H1 (cell line): ENCODE data around the gene ZNF23. TPM values are rescaled to one million over a fixed set of nuclear protein-coding genes. Genes with fewer than 3 reads are reported as not detected.

ENCODE experiments used
- CTCF ChIA-PET: fragments of 300-600 bp; sonication (Branson Sonifier 250); formaldehyde crosslinking; loops from one replicate; lab custom pipeline; 2021; ENCODE audit not compliant: partially characterized antibody; lab: Charles Lee
- POLR2A ChIA-PET: fragments of 300-600 bp; sonication (Branson Sonifier 250); formaldehyde crosslinking; loops from one replicate; lab custom pipeline; 2021; ENCODE audit warnings: inconsistent platforms; ENCODE audit not compliant: partially characterized antibody; lab: Charles Lee
- DNase-seq, 2 experiments: peaks; one replicate each; pipeline versions ENCODE4 v3.0.0 to v3.0.0-alpha.2; 2010 to 2022; ENCODE audit warnings: low spot score in 2 of 2, low read depth in 1 of 2, mixed read lengths in 1 of 2
- FAIRE-seq: peaks from 2 replicates; lab custom pipeline; 2011; peaks lifted over from hg19 to GRCh38; lab: Jason Lieb, UNC
- H2AFZ ChIP-seq: 2 replicates; pipeline ENCODE4 v1.8.1; 2012; ENCODE audit warnings: low read length, inconsistent platforms
- H2AK5ac ChIP-seq: 2 replicates; pipeline ENCODE4 v1.6.1; 2013; ENCODE audit warnings: low read depth, low read length
- H2BK120ac ChIP-seq: replicated peaks from 2 replicates; pipeline ENCODE3; 2013; ENCODE audit warnings: low read depth, low read length, inconsistent platforms
- H2BK12ac ChIP-seq: 2 replicates; pipeline ENCODE4 v1.6.1; 2013; ENCODE audit warnings: low read depth, low read length
- H2BK15ac ChIP-seq: 2 replicates; pipeline ENCODE4 v1.6.1; 2013; ENCODE audit warnings: low read length
- H2BK20ac ChIP-seq: 2 replicates; pipeline ENCODE4 v1.6.1; 2013; ENCODE audit warnings: low read length
- H2BK5ac ChIP-seq: 2 replicates; pipeline ENCODE4 v1.6.1; 2013; ENCODE audit warnings: low read depth, low read length
- H3K14ac ChIP-seq: 2 replicates; pipeline ENCODE4 v1.6.1; 2013; ENCODE audit warnings: inconsistent platforms; ENCODE audit not compliant: insufficient read length
- H3K18ac ChIP-seq: 2 replicates; pipeline ENCODE4 v1.6.1; 2013; ENCODE audit warnings: low read length; ENCODE audit errors: extremely low read depth
- H3K23ac ChIP-seq: 2 replicates; pipeline ENCODE4 v1.6.1; 2013; ENCODE audit warnings: inconsistent platforms; ENCODE audit not compliant: insufficient read length
- H3K23me2 ChIP-seq: 2 replicates; pipeline ENCODE4 v1.6.1; 2013; ENCODE audit warnings: low read depth, low read length
- H3K27ac ChIP-seq: 2 replicates; pipeline ENCODE4 v1.6.1; 2011; ENCODE audit warnings: low read depth, low read length, inconsistent platforms
- H3K27me3 ChIP-seq, 4 experiments: replicated peaks in 1 of 4; 1 replicate in 1 of 4; 2 replicates in 3 of 4; pipeline versions ENCODE4 v1.6.1 to v1.8.1; 2011 to 2013; ENCODE audit warnings: low read length in 3 of 4, mild to moderate bottlenecking in 3 of 4, inconsistent platforms in 2 of 4, mixed read lengths in 2 of 4, moderate library complexity in 1 of 4; ENCODE audit not compliant: control insufficient read depth in 3 of 4, insufficient read depth in 3 of 4; ENCODE audit errors: extremely low read depth in 1 of 4
- H3K36me3 ChIP-seq, 4 experiments: 2 replicates each; pipeline versions ENCODE4 v1.6.1 to v1.8.1; 2011 to 2013; ENCODE audit warnings: mild to moderate bottlenecking in 4 of 4, low read length in 3 of 4, moderate library complexity in 2 of 4, control low read depth in 1 of 4, inconsistent platforms in 1 of 4; ENCODE audit not compliant: insufficient read depth in 4 of 4, control insufficient read depth in 2 of 4
- H3K4ac ChIP-seq: replicated peaks from 2 replicates; pipeline ENCODE3; 2013; ENCODE audit warnings: low read length, low read depth, mixed read lengths, inconsistent platforms; ENCODE audit not compliant: insufficient read length
- H3K4me1 ChIP-seq, 4 experiments: replicated peaks in 1 of 4; 1 replicate in 1 of 4; 2 replicates in 3 of 4; pipeline versions ENCODE4 v1.6.1 to v1.8.1; 2011 to 2013; ENCODE audit warnings: low read length in 3 of 4, inconsistent platforms in 2 of 4, mixed read lengths in 1 of 4; ENCODE audit not compliant: insufficient read depth in 4 of 4, control insufficient read depth in 3 of 4
- H3K4me2 ChIP-seq, 2 experiments: 2 replicates each; pipeline versions ENCODE4 v1.6.1 to v1.8.1; 2011 to 2013; ENCODE audit warnings: low read depth in 2 of 2, low read length in 2 of 2, control low read depth in 1 of 2, inconsistent platforms in 1 of 2, mild to moderate bottlenecking in 1 of 2; ENCODE audit not compliant: insufficient read depth in 1 of 2
- H3K4me3 ChIP-seq, 4 experiments: fragments of 200-600, 300-600 bp in 1 of 4; sonication (generic), shearing (Covaris generic), sonication (Bioruptor Twin) in 1 of 4; 2 replicates each; pipeline versions ENCODE4 v1.5.1 to v1.8.1; 2011 to 2016; ENCODE audit warnings: low read length in 4 of 4, low read depth in 3 of 4, control low read depth in 2 of 4, inconsistent platforms in 2 of 4, mild to moderate bottlenecking in 2 of 4, mixed read lengths in 1 of 4, moderate library complexity in 1 of 4; ENCODE audit not compliant: insufficient read depth in 2 of 4; ENCODE audit errors: extremely low read depth in 1 of 4
- H3K56ac ChIP-seq: replicated peaks from 2 replicates; pipeline ENCODE3; 2013; ENCODE audit warnings: low read depth, mild to moderate bottlenecking, mixed read lengths, low read length, inconsistent platforms; ENCODE audit not compliant: insufficient read length
- H3K79me1 ChIP-seq: 2 replicates; pipeline ENCODE4 v1.6.1; 2013; ENCODE audit warnings: low read depth, low read length, control low read depth
- H3K79me2 ChIP-seq, 2 experiments: 2 replicates each; pipeline versions ENCODE4 v1.6.1 to v1.8.1; 2012 to 2013; ENCODE audit warnings: low read length in 2 of 2, mild to moderate bottlenecking in 2 of 2, inconsistent platforms in 1 of 2; ENCODE audit not compliant: insufficient read depth in 2 of 2, control insufficient read depth in 1 of 2
- H3K9ac ChIP-seq, 4 experiments: replicated peaks in 1 of 4; 1 replicate in 1 of 4; 2 replicates in 3 of 4; pipeline versions ENCODE4 v1.6.1 to v1.8.1; 2011 to 2013; ENCODE audit warnings: low read depth in 3 of 4, low read length in 3 of 4, control low read depth in 2 of 4, mild to moderate bottlenecking in 2 of 4, moderate library complexity in 2 of 4, inconsistent platforms in 1 of 4; ENCODE audit errors: extremely low read depth in 1 of 4
- H3K9me3 ChIP-seq, 2 experiments: 2 replicates each; pipeline versions ENCODE4 v1.6.1 to v1.8.1; 2012 to 2013; ENCODE audit warnings: mild to moderate bottlenecking in 2 of 2, moderate library complexity in 2 of 2, control low read depth in 1 of 2, inconsistent platforms in 1 of 2, low read depth in 1 of 2, low read length in 1 of 2, mixed read lengths in 1 of 2; ENCODE audit not compliant: insufficient read depth in 2 of 2
- H4K20me1 ChIP-seq, 2 experiments: replicated peaks in 1 of 2; 2 replicates each; pipeline versions ENCODE3 to v1.8.1; 2011 to 2013; ENCODE audit warnings: inconsistent platforms in 2 of 2, low read length in 2 of 2, mild to moderate bottlenecking in 1 of 2; ENCODE audit not compliant: insufficient read depth in 2 of 2, control insufficient read depth in 1 of 2
- H4K5ac ChIP-seq: 2 replicates; pipeline ENCODE4 v1.6.1; 2013; ENCODE audit warnings: low read length, low read depth, mixed read lengths, inconsistent platforms; ENCODE audit not compliant: insufficient read length
- H4K8ac ChIP-seq: 2 replicates; pipeline ENCODE4 v1.8.0; 2013; ENCODE audit warnings: mild to moderate bottlenecking, moderate library complexity, low read length, inconsistent platforms; ENCODE audit not compliant: insufficient read depth; ENCODE audit errors: extremely low read depth
- H4K91ac ChIP-seq: replicated peaks from 2 replicates; pipeline ENCODE3; 2013; ENCODE audit warnings: low read length, mixed read lengths, inconsistent platforms; ENCODE audit not compliant: insufficient read length
- BACH1 ChIP-seq: IDR thresholded peaks from 2 replicates; pipeline ENCODE4 v1.6.1; 2012; ENCODE audit warnings: low read length, improper control_type of control experiment
- ZNF274 ChIP-seq: IDR thresholded peaks from 2 replicates; pipeline ENCODE4 v1.7.0; 2012; ENCODE audit warnings: low read length, borderline replicate concordance; ENCODE audit errors: extremely low read depth
- WGBS, 2 experiments: shearing (Covaris generic) in 1 of 2; methylation state at CpG; one replicate each; pipeline versions ENCODE4 v1.1.6 to v1.1.7; 2013 to 2015; ENCODE audit warnings: low lambda C conversion rate in 2 of 2, mixed read lengths in 2 of 2, inconsistent platforms in 1 of 2, low coverage in 1 of 2, missing lambda C conversion rate in 1 of 2; ENCODE audit not compliant: insufficient replicate concordance in 2 of 2, insufficient coverage in 1 of 2, insufficient read length in 1 of 2; ENCODE audit errors: extremely low coverage in 1 of 2, missing lambda C conversion rate in 1 of 2; 5-methylcytosine and 5-hydroxymethylcytosine counted together
- polyA plus RNA-seq, 7 experiments: library from polyadenylated mRNA; depleted of rRNA in 3 of 7; stranded (reverse) in 5 of 7; unstranded in 2 of 7; fragments of >200 nt in 5 of 7; fragments of 200-250 nt in 2 of 7; gene quantifications; 1 replicate in 5 of 7; 2 replicates in 1 of 7; 4 replicates in 1 of 7; pipeline versions ENCODE4 v1.2.1 to v1.2.3, GENCODE V29; 2011 to 2013; ENCODE audit warnings: missing spikeins in 2 of 7, mixed read lengths in 2 of 7
- total RNA-seq: library from RNA; stranded (reverse); fragmentation: NEBNext Ultra II Directional; extraction: Animal tissue kit (Norgen Biotek cat#: 25700); gene quantifications from 2 replicates; pipeline ENCODE4 v1.2.1, GENCODE V29; 2021

Gene ZNF23
- total and polyA plus RNA-seq, 2 of the 8 experiments (the other 6 are each of a cell fraction or from before 2014, with no cell fraction given) = 2.4 to 10.2 TPM

GRCh38 chr16:71448274-71448866 is 13.7 kb downstream of the ZNF23 start:
- Histone ChIP-seq H3K27me3 (no peaks in the 10 kb centered on the region), H2BK20ac (no peak overlapping the region), H3K4me1 (no peaks in the 10 kb centered on the region), H3K4ac (no peak overlapping the region), H4K8ac (no peak overlapping the region), H3K23me2 (peaks cover 3% of the 10 kb centered on the region; the same call in 1 of the 2 replicates), H2AFZ (no peak overlapping the region), H3K36me3 (peaks cover 6 to 58% (median 29%) of the 10 kb centered on the region in 4 experiments; a peak in 7 of 8 replicates), H4K5ac (no peak overlapping the region), H3K79me2 (no peaks in the 10 kb centered on the region), H3K56ac (no peak overlapping the region), H3K14ac (no peak overlapping the region), H2BK120ac (no peak overlapping the region), H3K27ac (no peak overlapping the region), H2BK5ac (no peak overlapping the region), H4K91ac (no peak overlapping the region), H3K4me2 (no peak overlapping the region), H3K9me3 (peaks cover 58 to 59% of the 10 kb centered on the region in 2 experiments), H2AK5ac (no peak overlapping the region), H2BK15ac (no peak overlapping the region), H3K79me1 (no peaks in the 10 kb centered on the region), H4K20me1 (no peaks in the 10 kb centered on the region), H3K23ac (no peak overlapping the region), H3K9ac (no peak overlapping the region), H2BK12ac (no peak overlapping the region), H3K18ac (no peak overlapping the region), H3K4me3 (peak overlapping the region in 1 of 4 experiments; percentile 20; a peak in 1 of 8 replicates)
- TF ChIP-seq BACH1 (no peak), ZNF274 (peak; percentile 75)
- DNase-seq (no peak), FAIRE-seq (no peak)
- CTCF ChIA-PET = interaction anchor here (0.8 to 1.9 kb wide), 3 partner anchors 15 to 51 kb away, joined by 3 to 7 read pairs (median 3); no protein-coding TSS in a partner anchor
- POLR2A ChIA-PET = no interaction called here
- 95% methylated on average over 7 of the region's 7 CpGs; no CpG with 5 or more reads in 1 of the 2 experiments for WGBS, 2 experiments
